A673 (cell line): Measurements from ENCODE around the gene DNAAF6. TPM values are rescaled to one million over a fixed set of nuclear protein-coding genes. Genes with fewer than 3 reads are reported as not detected.

Experiments
- BruUV-seq: library from RNA; stranded (reverse); fragments of 400-500 nt; replicated peaks from 2 replicates; lab custom pipeline; 2021; lab: Mats Ljungman, UMichigan
- CTCF ChIA-PET: fragments of 300-600 bp; sonication (Branson Sonifier 250); formaldehyde crosslinking; loops from one replicate; lab custom pipeline; 2022; ENCODE audit warnings: antibody characterized with exemption; lab: Charles Lee
- POLR2A ChIA-PET: fragments of 300-600 bp; sonication (Branson Sonifier 250); formaldehyde crosslinking; loops from one replicate; lab custom pipeline; 2022; ENCODE audit warnings: antibody characterized with exemption; ENCODE audit not compliant: low non-redundant PET; lab: Charles Lee
- DNase-seq: peaks from one replicate; pipeline ENCODE4 v3.0.0-alpha.2; 2015; ENCODE audit warnings: low spot score
- H3K27ac ChIP-seq: fragments of 200-600 bp; sonication (generic); 2 replicates; pipeline ENCODE4 v1.5.1; 2016; ENCODE audit warnings: mixed run types, low read depth, mild to moderate bottlenecking, mixed read lengths, antibody characterized with exemption, low read length; ENCODE audit not compliant: poor library complexity, severe bottlenecking
- H3K27me3 ChIP-seq: fragments of 200-600 bp; sonication (generic); replicated peaks from 2 replicates; pipeline ENCODE4 v1.6.1; 2017; ENCODE audit warnings: mixed run types, low read depth, mild to moderate bottlenecking, mixed read lengths, antibody characterized with exemption, low read length; ENCODE audit not compliant: insufficient read depth, poor library complexity
- H3K36me3 ChIP-seq: fragments of 200-600 bp; sonication (generic); 2 replicates; pipeline ENCODE4 v1.6.1; 2016; ENCODE audit warnings: mixed run types, mild to moderate bottlenecking, mixed read lengths, antibody characterized with exemption, low read length; ENCODE audit not compliant: insufficient read depth, poor library complexity, severe bottlenecking
- H3K4me1 ChIP-seq: fragments of 200-600 bp; sonication (generic); 2 replicates; pipeline ENCODE4 v1.6.1; 2017; ENCODE audit warnings: mixed run types, mild to moderate bottlenecking, mixed read lengths, antibody characterized with exemption, low read length; ENCODE audit not compliant: insufficient read depth, poor library complexity, severe bottlenecking
- H3K4me3 ChIP-seq: fragments of 200-600 bp; sonication (generic); 2 replicates; pipeline ENCODE4 v1.5.1; 2016; ENCODE audit warnings: low read depth, mixed run types, mild to moderate bottlenecking, mixed read lengths, low read length; ENCODE audit not compliant: poor library complexity, severe bottlenecking
- H3K9me3 ChIP-seq: fragments of 200-600 bp; sonication (generic); 2 replicates; pipeline ENCODE4 v1.6.1; 2016; ENCODE audit warnings: mixed run types, low read depth, mild to moderate bottlenecking, mixed read lengths, antibody characterized with exemption, low read length; ENCODE audit not compliant: poor library complexity, severe bottlenecking
- CTCF ChIP-seq: fragments of 300-800, 200-600 bp; sonication (generic); conservative IDR thresholded peaks from 2 replicates; pipeline ENCODE4 v1.5.1; 2017; ENCODE audit warnings: low read depth, mild to moderate bottlenecking, antibody characterized with exemption, low read length, moderate library complexity, mixed read lengths
- EZH2 ChIP-seq: fragments of 200-600 bp; sonication (generic); IDR thresholded peaks from 2 replicates; pipeline ENCODE4 v1.6.1; 2017; ENCODE audit warnings: borderline replicate concordance, low read depth, mild to moderate bottlenecking, mixed read lengths, antibody characterized with exemption, low read length; ENCODE audit not compliant: poor library complexity, severe bottlenecking
- intact Hi-C: fragments of 100-400 bp; cut with micrococcal nuclease; formaldehyde crosslinking; loops from one replicate; pipeline ENCODE4 v1.10.0; 2022; ENCODE audit not compliant: unreplicated experiment
- total RNA-seq: library from RNA; stranded (reverse); gene quantifications from 2 replicates; pipeline ENCODE4 v1.2.3, GENCODE V29; 2021

Gene DNAAF6
- total RNA-seq, 1 experiment from 2014 or later = not detected

GRCh38 chrX:107206697-107207065, 270 bp downstream of the DNAAF6 start:
- no peaks in the 10 kb centered on the region for H3K27me3 ChIP-seq
- no peaks in the 10 kb centered on the region for H3K9me3 ChIP-seq
- BruUV-seq = no TSS peak
- intact Hi-C loops = no loop called here
- peak overlapping the region; percentile 57 for H3K4me3 ChIP-seq
- no peak for DNase-seq
- CTCF ChIA-PET = no interaction called here
- H3K36me3 ChIP-seq = no peaks in the 10 kb centered on the region
- H3K27ac ChIP-seq = no peak overlapping the region
- no peak for TF ChIP-seq EZH2
- no peak for TF ChIP-seq CTCF
- POLR2A ChIA-PET = no interaction called here
- no peaks in the 10 kb centered on the region for H3K4me1 ChIP-seq

GRCh38 chrX:107207089-107207488, 678 bp downstream of the DNAAF6 start:
- DNase-seq = no peak
- POLR2A ChIA-PET = no interaction called here
- CTCF ChIA-PET = no interaction called here
- Histone ChIP-seq H3K27me3 (no peaks in the 10 kb centered on the region), H3K9me3 (no peaks in the 10 kb centered on the region), H3K27ac (no peak overlapping the region), H3K36me3 (no peaks in the 10 kb centered on the region), H3K4me1 (no peaks in the 10 kb centered on the region), H3K4me3 (no peak overlapping the region)
- intact Hi-C loops = no loop called here
- no peak for TF ChIP-seq EZH2
- no peak for TF ChIP-seq CTCF
- BruUV-seq = no TSS peak

GRCh38 chrX:107207943-107208342, 1.5 kb downstream of the DNAAF6 start:
- no peaks in the 10 kb centered on the region for H3K4me1 ChIP-seq
- no TSS peak for BruUV-seq
- H3K9me3 ChIP-seq = no peaks in the 10 kb centered on the region
- TF ChIP-seq EZH2 (no peak), CTCF (no peak)
- H3K4me3 ChIP-seq = no peak overlapping the region
- H3K27ac ChIP-seq = no peak overlapping the region
- DNase-seq = no peak
- intact Hi-C loops = no loop called here
- H3K36me3 ChIP-seq = no peaks in the 10 kb centered on the region
- no peaks in the 10 kb centered on the region for H3K27me3 ChIP-seq
- POLR2A ChIA-PET = no interaction called here
- CTCF ChIA-PET = no interaction called here
